Stimulated activated CD4-positive, alpha-beta T cell treated with anti-CD3 and anti-CD28 coated beads, Interleukin-15, amount 100 ng/mL, for 48 hours (primary cell): ENCODE results near the gene BEX5.
"Not testable (repeated sequence)": the region's sequence is repeated elsewhere in the genome, so short reads cannot be mapped to it uniquely, and the experiment has no call there.

Experiments
- DNase-seq, 2 donors: peaks; one replicate each; pipeline ENCODE4 v3.0.0-alpha.2; 2020; ENCODE audit warnings: low read depth in 2 of 2

Gene BEX5

DNA sequence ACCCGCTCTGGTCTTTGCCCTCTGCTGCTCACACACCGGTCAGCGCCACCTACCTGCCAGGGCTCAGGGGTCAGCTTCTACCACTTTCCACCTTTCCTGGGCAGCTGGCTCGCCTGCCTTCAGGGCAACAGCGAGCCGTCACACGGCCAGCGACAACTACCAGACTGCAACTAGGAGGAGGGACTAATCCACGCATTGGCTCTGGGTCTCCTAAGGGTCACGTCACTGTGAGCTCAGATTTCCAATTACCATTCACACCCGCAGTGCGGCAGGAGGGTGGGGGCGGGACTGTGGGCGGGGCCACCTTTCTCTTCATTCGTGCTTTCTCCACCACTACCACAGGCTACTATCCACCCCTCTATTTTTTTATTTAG is at the start of gene BEX5:
Gene BEX5 (minus strand): TSS at position 172 of the 374 bp plus-strand sequence. CDS start 1,712 bp downstream, outside the sequence.
- peak in 1 of 2 donors; percentile 33 for DNase-seq

DNA sequence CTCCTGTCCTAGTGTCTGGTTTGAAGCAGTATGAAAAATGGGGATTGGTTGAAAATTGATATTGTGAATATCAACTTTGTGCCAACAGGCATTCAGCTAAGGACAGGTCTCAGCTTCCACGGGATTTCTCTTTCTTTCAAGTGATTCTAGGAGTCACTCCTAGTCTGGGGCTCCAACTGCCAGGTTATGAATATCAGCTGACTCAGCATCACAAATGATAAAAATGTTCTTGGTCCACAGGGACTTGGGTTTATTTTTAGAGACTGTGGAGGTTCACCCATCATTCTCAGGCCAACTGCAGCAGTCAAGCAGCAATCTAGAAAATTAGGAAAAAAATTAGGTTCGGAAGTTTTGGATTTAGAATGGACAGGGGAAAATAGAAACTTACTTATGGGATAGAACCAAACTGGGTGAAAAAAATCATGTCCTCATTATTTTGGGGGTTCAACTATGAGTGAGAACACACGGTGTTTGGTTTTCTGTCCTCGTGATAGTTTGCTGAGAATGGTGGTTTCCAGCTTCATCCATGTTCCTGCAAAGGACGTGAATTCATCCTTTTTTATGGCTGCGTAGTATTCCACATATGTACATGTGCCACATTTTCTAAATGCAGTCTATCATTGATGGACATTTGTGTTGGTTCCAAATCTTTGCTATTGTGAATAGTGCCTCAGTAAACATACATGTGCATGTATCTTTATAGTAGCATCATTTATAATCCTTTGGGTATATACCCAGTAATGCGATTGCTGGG is 30.4 kb upstream of the BEX5 start:
- DNase-seq, result no peak

DNA sequence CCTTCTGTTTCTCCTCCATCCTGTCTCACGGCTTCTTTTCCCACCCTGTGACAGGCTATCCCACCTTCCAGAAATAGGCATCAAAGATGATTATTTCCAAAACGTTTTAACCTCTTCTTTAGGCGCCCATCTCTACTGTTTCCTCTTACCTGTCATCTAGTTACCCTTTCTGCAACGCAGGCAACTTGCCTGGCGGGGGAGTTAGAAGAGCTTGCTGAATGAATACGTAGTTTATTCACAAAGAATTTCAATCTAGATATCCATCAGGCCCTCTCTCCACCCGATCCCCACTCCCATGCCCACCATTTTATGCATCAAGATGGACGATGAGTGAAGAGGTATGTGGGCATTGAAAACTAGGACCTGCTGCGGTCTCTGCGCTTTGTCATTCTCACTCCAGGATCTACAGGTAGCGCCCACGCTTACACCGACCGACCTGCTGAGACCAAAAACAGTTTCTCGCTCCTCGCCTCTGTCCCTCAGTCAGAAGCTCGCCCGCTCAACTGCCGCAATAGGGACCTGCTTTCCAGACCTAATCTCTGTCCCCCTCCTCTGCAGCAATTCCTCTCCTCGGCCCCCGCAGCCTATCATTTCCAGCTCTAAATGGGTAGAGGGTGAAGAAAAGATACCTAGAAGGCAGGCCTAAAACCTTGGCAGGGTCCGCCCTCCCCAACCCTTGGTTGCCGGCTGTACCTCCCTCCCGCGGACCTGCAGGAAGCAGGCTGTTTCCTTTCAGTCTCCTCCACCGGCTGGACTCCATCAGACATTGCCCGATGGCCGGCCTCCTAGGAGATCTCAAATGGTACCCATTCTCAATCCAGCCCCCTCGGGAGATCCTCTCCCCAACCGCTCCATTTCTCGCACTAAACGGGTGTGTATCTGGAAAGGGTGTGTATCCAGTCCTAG is 624 bp downstream of the BEX5 start:
- DNase-seq, result no peak

DNA sequence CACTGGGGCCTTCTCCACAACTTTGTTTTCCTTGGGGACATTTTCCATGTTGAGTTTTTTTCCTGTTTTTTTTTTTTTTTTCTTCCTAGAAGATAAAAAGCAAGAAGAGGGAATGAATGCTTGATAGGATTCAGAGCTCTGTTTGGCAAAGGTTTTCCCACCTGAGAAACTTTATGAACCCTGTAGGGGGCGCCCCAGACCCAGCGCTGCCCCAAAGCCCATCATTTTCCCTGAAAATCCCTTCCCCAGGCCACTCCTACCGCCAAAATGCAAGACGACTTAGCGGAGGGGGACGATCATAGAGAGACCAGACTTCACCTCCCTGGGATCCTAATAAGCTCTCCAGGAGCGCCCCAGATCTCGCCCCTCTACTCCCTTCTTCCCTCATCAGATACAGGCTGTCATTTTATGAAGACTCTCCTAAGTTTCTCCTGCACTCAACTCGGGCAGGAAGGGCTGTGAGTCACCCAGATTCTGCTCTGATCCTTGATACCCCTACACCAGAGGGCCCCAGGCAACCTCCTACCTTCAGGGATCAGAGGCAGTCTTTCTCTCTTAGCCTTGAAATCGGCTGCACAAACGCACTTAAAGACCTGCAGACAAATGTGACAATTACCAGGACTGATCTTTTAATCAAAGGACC is 1.4 kb downstream of the BEX5 start:
- DNase-seq, result no peak

DNA sequence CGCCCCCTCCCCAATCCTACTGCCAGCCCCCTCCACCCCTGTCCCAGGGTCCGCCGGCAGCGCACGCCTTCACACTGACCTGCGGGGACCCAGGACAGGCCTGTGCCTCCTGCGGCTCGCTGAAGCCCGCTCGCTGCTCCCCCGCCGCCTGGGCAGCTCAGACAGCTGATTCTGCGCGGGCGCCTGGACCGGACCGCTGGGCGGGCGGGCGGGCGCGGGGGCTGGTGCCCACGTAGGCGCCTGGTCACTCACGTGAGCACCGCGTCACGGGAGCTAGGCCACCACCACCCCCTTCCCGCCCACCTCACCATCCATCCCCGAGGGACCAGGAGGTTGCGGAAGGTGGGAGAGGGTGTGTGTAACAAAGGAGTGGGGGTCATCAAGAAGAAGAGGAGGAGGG is 13.5 kb downstream of the BEX5 start, which contains the start of gene TCEAL6:
Gene TCEAL6 (minus strand): TSS at position 208 of the 400 bp plus-strand sequence.
- not testable (repeated sequence) for DNase-seq

DNA sequence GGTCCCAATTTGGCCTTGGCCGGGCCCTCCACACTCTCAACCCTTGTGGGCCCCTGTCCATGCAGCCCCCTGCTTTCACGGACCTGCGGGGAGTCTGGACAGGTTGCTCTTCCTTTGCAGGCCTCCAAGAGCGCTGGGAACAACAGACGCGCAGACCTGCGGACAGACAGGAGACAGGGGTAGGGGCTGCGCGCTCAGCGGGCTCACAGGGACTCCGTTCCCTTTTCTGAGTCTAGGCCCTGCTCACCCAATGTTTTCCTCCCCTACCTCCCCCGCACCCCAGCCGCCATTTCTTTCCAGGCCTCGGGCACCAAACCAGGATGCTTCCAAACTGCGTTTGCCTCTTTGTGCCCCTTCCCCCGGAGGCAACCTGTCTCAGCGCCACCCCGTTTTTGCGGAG is 14.1 kb downstream of the BEX5 start:
- not testable (repeated sequence) for DNase-seq

DNA sequence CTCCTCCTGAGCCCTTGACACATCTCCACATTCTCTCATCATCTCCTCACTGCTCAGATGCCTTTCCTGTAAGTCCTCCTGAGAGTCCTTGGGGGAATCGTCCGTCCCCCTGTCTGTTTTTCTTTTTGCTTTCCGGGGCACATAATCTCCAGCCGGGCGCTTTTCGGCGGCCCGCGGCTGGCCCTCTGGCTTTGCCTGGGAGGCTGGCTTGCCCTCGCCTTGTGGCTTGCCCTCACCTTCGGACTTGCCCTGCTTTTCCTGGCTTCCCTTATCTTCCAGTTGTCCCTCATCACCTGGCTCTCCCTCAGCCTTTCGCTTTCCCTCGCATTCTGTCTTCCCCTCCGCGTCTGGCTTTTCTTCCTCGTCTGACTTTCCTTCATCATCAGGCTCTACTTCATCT is 14.9 kb downstream of the BEX5 start:
- not testable (repeated sequence) for DNase-seq

DNA sequence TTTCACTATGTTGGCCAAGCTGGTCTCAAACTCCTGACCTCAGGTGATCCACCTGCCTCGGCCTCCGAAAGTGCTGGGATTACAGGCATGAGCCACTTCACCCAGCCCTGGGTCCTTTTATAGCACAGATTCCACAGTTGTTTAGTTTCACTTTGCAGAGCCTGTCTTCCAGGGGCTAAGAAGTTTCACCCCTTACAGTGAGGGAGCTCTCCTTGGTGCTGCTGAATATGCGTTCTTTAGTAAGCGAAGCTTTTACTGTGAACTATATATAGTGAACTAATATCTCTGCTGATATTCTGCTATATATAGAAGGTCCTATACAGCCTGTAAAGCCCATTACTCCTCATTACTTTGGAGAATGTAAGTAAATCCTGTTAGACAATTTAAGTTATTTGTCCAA is 17.7 kb downstream of the BEX5 start:
- DNase-seq, result no peak

DNA sequence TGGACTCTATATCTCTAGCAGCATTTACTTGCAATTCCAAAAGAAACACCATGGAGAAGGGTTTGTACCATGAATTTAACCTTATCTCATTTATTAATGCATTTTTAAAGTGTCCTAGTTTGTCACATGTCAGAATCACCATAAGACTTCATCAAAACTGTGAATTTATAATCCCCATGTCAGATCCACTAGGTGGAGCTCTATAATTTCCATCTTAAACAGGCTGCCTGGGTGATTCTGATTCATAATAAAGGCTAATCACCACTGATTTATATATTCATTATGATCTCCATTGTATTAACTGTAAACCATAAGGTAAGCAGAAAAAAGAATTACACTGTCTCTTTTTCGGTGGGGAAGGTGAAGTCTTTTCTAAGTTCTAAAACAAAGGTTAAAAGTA is 26.3 kb downstream of the BEX5 start:
- DNase-seq, result no peak

DNA sequence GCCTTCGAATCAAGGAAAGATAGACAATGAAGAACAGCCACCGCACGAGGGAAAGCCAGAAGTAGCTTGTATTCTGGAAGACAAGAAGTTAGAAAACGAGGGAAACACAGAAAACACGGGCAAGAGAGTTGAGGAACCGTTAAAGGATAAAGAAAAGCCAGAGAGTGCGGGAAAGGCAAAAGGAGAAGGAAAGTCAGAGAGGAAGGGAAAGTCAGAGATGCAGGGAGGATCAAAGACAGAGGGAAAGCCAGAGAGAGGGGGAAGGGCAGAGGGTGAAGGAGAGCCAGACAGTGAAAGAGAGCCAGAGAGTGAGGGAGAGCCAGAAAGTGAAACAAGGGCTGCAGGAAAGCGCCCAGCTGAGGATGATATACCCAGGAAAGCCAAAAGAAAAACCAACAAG is 28.9 kb downstream of the BEX5 start:
- DNase-seq, result no peak

DNA sequence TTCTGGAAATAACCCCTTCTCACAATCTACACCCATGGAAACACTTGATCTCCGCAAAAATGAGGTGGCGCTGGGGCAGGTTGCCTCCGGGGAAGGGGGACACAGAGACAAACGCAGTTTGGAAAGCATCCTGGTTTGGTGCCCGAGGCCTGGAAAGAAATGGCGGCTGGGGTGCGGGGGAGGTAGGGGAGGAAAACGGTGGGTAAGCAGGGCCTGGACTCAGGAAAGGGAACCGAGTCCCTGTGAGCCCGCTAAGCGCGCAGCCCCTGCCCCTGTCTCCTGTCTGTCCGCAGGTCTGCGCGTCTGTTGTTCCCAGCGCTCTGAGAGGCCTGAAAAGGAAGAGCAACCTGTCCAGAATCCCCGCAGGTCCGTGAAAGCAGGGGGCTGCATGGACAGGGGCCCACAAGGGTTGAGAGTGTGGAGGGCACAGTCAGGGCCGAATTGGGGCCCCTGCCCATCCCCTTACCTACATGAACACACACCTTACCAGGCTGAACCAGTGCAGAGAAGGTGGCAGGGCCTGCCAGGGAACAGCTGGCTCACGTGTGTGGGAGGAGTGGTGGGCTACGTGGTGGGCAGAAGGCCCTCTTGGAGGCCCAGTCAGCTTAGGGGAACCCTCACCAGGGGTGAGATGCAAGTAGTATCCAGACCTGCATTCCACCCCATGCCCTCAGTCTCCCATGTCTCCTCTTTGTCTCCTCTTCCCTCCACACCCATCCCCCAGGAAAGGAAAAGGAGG is 29.5 kb downstream of the BEX5 start:
- DNase-seq, result not testable (repeated sequence)

DNA sequence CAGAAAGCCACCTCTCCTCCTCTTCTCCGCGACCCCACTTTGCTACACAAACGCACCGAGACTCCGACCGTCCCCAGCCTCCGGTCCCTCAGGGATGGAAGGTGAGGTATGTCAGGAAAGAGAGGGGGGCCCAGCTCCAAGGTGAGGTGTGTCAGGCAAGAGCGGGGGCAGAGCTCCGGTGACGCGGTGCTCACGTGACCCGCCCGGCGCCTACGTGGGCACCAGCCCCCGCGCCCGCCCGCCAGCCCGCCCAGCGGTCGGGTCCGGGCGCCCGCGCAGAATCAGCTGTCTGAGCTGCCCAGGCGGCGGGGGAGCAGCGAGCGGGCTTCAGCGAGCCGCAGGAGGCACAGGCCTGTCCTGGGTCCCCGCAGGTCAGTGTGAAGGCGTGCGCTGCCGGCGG is 30.3 kb downstream of the BEX5 start, which contains the start of gene TCEAL2:
Gene TCEAL2 (plus strand): TSS at position 244 of the 400 bp plus-strand sequence. CDS start 1,152 bp downstream, outside the sequence.
- DNase-seq, result not testable (repeated sequence)

DNA sequence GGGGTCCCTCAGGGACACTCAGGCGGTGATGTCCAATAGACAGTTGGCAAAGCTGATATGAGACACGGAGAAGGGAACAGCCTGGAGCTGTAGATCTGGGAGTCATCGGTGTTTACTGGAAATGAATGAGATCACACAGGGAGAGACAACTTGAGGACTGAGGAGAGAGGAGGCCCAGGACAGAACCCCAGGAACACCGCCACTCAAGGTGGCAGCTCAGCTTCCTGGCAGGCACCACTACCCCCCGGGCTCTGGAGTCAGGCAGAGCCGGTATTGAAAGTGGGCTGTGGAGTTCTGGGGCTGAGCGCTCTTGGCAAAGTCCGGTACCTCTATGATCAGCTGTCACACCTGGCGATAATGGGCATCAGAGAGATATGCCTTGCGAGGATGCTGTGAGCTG is 30.8 kb downstream of the BEX5 start:
- DNase-seq, result not testable (repeated sequence)

DNA sequence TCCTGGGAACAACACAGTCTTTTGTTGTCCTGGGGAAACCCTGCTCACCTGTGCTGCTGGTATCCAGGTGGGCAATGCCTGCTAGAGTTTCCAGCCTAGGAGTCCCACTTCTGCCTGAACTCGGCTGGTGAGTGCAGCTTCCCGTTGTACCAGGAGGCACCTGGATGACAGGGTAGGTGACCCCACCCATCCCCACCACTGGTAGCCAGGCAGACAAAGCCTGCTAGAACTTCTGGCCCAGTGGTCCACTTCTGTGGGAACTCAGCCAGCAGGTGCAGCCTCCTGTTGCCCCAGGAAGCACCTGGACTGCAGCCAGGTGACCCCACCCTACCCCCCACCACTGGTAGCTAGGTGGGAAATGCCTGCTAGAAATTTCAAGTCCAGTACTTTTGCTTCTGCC is 40.0 kb downstream of the BEX5 start:
- DNase-seq, result no peak

DNA sequence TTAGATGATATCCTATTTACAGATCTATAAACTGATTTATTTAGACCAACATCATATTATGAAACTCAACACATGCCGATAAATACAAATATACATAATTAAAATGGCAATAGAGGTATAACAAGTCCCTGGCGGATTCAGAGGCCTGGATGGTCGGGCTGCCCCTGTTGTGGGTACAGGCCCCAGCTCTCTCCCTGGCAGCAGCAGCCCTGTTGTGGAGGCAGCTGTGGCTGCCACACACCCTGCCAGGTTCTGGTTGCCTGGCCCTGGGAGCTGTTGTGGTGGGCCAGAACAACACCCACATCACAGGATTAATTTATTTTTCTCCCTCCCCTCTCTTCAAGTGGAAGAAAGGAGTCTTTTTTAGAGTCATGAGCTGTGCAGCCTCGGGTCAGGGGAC is 42.4 kb downstream of the BEX5 start:
- no peak for DNase-seq
